HPDE6-E6E7 (cell line): ENCODE data around the gene TRPV5.

Source experiments
- DNase-seq: peaks from one replicate; pipeline ENCODE4 v3.0.0; 2011; ENCODE audit warnings: missing footprints; ENCODE audit errors: extremely low spot score

The TRPV5 gene

GRCh38 chr7:142885311-142886230 lies 48.0 kb downstream of the TRPV5 start, which contains the start of gene TRPV6:
Gene TRPV6, minus strand, starts transcription at chr7:142885745.
- no peak for DNase-seq

- no peak for DNase-seq
Measured at GRCh38 chr7:142884286-142884640, 49.3 kb downstream of the TRPV5 start.

GRCh38 chr7:142883571-142884285 lies 49.8 kb downstream of the TRPV5 start:
- DNase-seq = no peak

- DNase-seq = no peak
Measured at GRCh38 chr7:142883145-142883544, 50.4 kb downstream of the TRPV5 start.

- no peak for DNase-seq
Measured at GRCh38 chr7:142882338-142882678, 51.2 kb downstream of the TRPV5 start.

GRCh38 chr7:142881586-142882337 lies 51.8 kb downstream of the TRPV5 start:
- DNase-seq = no peak

- peak; percentile 5 for DNase-seq
Measured at GRCh38 chr7:142880876-142881505, 52.6 kb downstream of the TRPV5 start.

- no peak for DNase-seq
Measured at GRCh38 chr7:142879060-142879459, 54.5 kb downstream of the TRPV5 start.

- DNase-seq = no peak
Measured at GRCh38 chr7:142878315-142878714, 55.2 kb downstream of the TRPV5 start.

GRCh38 chr7:142876991-142877910 lies 56.3 kb downstream of the TRPV5 start:
- DNase-seq = no peak

GRCh38 chr7:142876236-142876960 lies 57.1 kb downstream of the TRPV5 start:
- DNase-seq = no peak

- DNase-seq = no peak
Measured at GRCh38 chr7:142875456-142875855, 58.1 kb downstream of the TRPV5 start.

- DNase-seq = no peak
Measured at GRCh38 chr7:142874837-142875236, 58.7 kb downstream of the TRPV5 start.

GRCh38 chr7:142874409-142874808 lies 59.1 kb downstream of the TRPV5 start:
- no peak for DNase-seq

- no peak for DNase-seq
Measured at GRCh38 chr7:142873871-142874270, 59.7 kb downstream of the TRPV5 start.

- DNase-seq = no peak
Measured at GRCh38 chr7:142873281-142873784, 60.2 kb downstream of the TRPV5 start.

GRCh38 chr7:142872106-142872675 lies 61.4 kb downstream of the TRPV5 start:
- DNase-seq = no peak

- DNase-seq = no peak
Measured at GRCh38 chr7:142871260-142872105, 62.1 kb downstream of the TRPV5 start.
